NCI-H2171 treated with DMSO at 0.1 percent for 48 hours (cell line): ENCODE results near the gene ZFP36L1.

ENCODE experiments used
- DNase-seq: peaks from one replicate; lab custom pipeline; 2025; lab: John Stamatoyannopoulos, UW

ZFP36L1 gene

DNA sequence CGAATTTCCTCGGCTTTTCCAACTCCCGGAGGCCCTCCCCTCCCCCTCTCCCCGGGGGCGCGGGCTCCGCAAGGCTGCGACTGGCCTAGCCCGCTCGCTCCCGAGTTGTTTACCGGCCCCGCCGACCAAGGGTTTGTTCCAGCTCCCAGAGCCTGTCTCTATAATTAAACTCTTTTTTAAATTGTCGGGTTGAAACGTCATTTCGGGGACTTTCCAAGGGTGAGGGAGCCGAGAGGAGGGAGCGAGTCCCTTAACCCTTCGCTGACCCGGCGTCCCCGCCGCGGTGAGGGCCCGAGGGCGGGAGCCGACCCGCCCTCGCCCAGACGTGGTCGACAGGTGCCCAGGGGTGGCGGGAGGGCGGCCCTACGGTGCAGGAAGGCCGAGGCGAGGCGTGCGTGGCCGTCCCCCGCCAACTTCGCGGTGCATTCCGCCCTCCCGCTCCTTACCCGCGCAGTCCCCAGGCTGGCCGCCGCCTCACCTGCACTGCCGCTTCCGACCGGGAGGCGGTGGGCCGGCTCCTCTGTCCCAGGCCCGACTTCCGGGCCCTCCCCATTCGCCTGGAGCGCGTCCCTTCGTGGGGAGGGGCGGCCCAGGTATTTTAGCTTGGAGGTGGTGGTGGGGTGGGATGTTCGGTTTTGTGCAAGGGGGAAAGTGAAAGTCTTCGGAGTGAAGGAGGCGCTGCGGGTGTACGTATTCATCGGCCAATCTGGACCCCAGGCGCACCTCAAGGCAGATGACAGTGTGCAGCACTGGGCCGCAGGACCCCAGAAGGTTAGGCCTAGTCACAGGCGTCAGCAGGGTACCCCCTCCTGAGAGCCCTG, 2.9 kb upstream of the ZFP36L1 start:
- peak; percentile 42 for DNase-seq

DNA sequence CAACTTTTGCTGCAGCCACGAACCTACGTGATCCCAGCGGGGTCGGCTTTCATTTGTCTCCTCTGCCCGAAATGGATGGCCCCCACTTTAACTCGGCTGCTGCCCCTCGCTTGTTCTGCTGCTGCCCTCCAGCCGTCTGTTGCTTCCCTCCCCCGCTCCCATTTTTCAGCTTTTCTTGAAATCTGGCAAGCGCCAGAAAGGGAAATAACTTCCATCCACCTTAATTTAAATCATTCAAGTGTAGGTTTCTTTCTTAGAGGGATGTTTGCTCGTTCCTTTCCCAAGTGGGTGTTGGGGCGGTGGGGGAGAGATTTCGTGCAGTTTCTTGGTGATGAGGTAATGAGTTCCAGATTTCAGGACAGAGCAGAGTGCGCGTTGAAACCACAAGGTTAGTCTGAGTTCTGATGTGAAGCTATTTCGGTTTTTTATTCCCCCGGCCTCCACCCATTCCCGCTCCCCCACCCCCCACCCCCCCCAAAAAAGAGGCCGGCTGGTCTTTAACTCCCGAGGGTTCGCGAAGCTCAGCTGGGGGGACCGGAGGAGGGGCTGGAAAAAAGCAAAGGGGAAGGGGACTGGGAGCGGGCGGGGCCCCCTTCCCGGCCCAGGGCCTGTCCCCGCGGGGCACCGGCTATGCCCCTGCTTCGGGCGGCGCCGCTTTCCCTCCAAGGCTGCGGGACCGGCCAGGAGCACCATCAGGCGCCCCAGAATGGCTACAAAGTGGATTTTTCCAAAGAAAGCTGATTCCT, 2.2 kb upstream of the ZFP36L1 start:
- DNase-seq = peak; percentile 32

DNA sequence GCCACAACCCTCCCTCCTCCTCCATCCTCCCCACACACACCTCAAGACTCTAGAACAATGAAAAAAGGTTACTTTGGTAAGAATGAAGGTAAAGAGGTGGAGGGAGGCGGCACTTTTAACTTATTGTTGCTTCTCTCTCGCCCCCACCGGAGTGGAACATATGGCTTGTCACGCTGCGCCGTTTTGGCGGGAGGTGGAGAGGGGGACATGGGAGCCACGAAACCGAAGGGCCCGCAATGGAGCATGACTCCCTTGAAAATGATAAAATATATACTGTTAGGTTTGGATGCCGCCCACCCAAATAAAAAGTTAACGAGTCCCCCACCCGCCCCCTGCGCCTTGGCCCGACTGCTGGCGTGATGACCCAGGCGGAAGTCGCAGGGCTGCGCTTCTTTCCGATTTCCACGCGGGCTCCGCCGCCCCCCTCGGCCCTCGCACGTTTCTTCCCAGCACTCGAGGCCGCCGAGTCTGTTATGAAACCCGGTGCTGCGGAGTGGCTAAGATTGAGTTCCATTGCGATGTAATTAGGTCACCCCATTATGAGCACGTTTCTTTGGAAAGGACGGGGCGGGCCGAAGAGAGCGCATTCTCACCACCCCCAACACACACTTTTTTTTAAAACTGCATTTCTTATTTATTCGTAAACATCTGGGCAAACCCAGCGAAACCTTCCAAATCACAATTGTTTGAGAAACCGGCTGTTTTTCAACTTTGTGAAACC, 1.4 kb upstream of the ZFP36L1 start:
- peak; percentile 42 for DNase-seq

DNA sequence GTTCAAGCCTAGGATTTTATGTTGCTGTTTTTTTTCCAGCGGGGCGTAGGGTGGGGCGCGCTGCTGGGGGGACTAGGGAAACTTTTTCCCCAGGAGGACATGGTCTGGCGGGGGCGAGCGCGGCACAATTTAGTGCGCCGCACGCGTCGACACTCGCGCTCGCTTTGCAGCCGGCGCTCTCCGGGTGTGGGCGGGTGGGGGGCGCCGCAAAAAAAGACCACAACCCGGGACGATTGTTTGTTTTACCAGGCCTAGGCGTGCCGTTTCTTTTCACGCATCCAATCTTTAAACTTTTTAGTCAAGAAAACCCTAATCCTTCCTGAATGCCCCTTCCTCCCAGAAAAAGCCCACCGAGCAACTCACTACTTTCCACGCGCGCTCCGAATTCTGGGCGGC, 865 bp upstream of the ZFP36L1 start:
- no peak for DNase-seq

DNA sequence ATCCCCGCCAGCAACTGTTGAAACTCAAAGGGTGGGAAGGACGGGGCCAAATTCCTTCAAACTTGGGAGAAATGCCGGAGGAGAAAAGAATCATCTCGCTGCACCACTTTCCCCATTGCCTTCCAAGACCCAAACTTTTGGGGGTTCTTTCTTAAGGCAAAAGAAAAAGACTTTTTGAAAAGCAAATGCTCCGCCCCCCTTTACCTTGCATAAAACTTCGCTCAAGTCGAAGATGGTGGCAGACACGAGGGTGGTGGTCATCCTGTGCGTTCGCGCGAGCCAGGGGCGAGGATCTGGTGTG, 239 bp downstream of the ZFP36L1 start:
- no peak for DNase-seq

DNA sequence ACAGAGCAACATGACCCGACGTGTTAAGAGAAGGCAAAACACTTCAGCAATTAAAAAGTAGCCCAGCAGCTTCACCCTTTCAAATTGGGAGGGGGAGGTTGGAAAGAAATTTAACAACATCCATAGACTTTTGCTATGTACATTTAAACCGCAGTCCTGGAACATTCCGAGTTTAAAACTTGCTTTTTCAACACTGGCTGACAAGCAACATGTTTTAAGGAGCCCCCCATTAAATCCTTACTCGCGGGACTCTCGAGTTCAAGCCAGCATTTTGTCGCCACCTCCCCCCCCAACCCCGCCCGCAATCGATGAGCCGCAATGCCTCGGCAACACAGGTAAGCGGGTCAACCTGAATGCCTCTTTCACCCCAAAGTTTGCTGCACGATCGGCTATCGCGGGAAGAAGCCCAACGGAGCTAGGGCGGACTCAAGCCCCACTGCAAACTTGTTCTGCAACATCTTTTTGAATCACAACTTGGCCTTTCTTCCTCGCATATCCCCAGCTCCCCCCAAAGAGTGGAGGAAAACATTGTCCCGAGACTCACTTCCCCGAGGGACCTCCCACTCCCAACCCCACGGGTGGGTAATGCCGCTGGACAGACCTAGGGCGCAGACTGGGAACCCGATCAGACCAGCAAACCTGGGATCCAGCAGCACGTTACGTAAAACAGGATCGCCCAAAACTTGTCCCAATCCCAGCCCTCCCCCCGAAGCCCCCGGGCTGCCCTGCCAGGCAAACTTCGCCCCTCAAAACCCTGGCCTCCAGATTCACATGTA, 777 bp downstream of the ZFP36L1 start:
- DNase-seq = peak; percentile 51

DNA sequence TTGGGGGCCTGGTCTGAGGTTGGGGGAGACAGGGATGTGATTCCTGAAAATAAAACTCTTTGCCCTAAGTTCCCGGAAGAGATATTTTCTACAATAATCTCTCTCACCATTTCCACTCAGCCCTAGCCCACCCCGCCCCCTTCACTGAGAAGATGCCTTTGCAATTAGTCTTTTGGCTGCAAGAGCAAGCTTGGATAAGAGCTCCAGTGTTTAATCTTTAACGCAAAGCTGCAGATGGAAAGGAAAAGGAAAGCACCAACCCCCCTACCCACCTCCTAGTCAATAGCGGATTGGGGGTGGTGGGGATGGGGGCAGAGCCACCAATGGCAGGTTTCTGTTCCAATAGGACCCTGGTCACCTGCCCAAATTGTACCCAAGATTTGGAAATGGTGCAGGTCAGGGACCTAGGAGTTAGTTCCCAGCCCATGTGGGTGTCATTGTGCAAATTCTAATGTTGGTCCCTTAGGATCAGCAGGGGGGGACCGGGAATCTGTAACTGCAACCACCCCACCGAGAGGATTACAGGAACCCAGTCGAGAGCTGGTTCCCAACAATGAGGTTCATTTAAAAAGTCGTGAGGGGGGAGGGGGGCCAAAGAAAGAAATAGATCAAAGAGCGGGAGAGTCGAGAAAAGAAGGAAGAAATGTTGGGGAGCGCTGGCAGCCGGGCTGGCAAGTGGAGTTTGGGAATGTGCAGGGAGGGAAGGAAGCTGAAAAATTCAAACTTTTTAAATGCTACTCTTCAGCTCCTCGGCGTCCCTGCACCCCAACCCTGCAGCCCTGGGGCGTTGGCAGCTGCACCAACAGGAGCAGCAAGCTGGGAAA, 1.6 kb downstream of the ZFP36L1 start:
- DNase-seq = no peak

DNA sequence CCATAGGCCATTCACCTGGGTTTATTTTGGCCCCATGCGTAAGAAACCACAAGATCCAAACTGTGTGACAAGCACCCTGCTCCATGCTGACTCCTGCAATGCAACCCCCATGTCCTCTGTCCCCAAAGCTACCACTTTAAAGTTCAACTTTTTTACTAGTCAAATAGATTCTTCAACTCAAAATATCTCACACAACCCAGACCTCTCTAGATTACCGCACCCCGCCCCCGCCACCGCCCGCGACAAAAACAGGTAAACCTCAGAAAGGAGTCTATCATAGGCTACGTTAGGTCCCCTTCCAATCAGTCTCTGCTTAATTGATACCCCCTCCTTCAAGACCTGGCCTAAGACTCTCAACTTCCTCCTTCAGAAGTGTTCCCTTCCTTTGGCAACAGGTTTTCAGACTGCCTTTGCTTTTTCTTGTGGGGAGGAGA, 2.2 kb downstream of the ZFP36L1 start:
- no peak for DNase-seq

DNA sequence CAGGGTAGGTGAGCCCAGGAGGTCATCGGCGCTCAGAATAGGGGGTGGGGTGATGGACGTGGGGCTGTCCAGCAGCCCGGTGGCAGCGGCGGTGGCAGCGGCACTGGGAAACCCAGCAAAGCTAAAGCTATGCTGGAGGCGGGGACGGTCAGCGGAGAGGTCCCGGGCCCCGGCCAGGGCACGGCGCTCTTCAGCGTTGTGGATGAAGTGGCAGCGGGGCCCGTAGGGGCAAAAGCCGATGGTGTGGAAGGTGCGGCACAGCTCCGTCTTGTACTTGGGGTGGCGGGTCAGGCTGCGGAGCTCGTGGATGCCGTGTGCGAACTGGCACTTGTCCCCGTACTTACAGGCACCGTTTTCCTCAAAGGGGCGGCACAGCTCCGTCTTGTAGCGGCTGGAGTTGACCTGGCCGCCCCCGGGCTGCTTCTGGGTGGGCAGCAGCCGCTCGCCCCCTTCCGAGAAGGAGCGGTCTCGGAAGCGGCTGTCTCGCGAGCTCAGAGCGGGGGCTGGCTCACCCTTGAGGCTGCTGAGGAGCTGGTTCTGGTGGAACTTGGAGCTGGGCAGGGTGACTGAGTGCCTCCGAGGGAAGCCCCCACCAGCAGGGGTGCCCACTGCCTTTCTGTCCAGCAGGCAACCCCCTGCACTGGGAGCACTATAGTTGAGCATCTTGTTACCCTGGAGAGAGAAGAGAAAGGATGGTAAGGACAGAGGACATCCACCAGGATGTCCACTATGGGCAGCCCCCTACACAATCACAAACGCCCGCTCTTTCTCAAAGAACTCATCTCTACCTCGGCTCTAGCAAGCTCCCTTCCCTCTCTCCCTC, 2.8 kb downstream of the ZFP36L1 start:
- DNase-seq = no peak

DNA sequence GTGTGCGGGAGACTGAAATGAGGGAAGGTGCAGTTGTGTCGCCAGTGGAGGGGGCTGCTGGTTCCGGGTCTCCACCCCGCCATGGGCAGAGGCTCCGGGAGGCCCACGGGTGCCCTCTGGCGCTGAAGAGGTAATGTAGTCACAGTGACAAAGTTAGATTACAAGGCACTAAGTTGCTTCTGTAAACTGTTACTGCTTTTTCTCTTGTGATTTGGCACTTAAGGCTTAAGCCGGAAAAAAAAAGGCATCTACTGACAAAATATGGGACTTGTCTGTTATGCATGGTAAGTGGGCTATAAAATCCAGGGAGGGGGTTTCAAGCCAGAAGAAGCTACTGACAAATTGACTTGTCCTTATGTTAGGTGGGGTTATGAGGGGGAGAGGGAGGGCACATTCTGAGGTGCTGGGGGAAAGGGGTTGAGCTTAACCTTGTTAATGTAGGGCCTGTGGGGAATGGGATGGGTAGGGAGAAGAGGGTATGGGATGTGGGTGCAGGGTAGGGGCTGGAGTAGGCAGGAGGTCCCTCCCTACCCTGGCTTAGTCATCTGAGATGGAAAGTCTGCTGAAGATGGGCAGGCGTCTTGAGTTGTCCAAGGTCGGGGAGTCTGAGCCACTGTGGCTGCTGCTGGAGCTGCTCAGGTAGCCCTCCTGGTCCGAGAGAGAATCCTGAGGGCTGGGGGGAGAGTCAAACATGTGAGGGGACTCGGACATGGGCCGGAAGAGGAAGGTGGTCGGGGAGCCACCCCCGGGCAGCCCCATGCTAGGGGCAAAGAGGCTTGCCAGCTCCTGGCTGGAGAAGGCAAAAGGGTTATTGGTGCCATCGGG, 3.7 kb downstream of the ZFP36L1 start:
- peak; percentile 84 for DNase-seq

DNA sequence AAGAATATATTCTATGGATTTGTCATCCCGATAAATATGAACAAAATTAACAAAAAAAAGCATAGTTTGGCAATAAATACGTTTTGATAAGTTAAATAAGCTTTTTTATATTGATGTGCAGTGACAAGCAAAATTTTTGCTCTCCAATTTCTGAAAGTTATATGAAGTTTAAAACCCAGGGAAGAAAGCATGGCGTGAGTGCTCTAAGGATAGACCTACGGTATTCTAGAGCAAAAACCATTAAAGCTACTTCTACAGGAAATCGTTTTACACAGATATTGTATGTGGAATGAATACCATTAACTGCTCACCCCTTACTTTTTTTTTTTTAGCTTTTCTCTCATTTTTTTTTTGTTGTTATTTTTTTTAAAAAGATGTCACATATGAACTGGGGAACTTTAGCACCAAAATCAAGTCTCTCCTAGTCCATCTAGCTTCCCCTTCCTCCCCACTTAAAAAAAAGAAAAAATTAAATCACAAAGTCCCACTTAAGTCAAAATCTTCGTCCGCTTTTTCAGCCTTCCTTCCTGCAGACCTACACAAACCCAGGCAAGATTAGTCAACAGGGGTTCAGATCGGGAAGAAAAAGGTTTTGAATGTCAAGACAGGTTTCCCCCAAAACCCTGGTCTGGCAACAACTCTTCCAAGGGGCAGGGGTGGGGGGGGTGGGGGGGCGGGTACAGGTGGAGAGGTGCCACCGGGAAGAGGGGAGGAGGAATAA, 4.4 kb downstream of the ZFP36L1 start:
- no peak for DNase-seq

DNA sequence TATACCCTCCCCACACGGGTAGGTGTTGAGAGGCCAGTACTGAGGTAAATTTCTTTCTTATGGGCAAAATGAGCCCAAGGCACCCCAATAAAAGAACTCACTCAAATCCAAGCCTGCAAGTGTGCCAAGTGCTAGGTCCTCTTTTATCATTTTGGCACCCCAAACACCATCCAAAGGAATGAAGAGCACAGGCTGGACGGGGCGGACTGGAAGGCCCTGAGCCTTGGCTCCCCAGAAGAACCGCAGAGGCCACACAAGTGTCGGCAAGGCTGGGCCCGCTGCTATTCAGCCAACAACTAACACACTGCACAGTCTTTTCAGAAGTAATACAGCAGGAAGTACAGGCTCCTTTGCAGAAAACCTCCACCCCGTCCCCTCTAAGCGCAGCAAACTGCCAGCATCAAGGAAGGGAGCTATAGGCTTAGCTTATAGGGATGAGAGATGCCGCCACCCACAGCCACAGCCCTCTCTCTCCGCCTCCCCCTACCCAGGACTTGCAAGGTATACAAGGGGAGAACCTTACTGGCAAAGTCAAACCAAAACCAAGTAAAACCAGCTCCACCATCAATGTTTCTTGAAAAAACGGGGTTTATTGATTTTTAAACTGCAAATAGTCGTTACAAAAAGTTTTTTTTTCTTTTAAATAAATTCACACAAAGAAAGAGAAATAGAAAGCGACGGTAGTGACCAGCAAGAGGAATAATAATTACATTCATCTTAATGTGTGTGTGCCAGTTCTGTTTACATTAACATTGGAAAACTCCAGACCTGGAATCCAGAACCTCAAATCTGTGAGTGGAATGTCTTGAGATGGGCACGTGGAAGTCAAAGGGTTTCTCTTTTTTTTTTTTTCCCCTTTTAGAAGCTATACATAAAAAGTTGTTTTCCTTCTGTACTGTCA, 5.5 kb downstream of the ZFP36L1 start:
- no peak for DNase-seq

DNA sequence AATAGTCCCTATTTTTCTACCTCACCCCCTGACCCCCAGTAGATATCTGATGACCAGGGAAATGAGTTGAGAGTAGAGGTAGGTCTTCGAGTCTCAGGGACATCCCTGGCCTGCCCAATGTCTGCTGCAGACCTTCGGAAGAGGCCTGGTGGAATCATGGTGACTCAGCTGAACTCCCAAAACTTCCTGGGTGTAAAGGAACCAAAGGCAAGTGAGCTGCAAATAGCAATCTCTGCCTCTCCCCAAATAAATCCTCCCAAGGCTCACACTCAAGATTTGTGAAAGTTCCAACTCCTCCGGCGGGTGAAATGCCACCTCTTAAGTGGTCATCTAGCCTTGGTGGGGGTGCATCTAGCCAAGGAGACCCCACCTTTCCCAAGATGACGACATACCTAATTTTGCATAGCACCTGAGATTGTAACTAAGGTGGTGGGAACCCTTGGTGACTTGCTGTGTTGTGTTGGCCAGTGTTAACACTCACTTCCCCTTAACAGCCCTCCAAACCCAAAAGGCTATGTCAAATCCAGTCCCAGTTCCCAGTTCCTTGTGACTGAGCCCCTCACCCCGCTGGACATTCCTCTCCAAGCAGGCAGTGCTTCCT, 6.3 kb downstream of the ZFP36L1 start:
- DNase-seq = no peak

DNA sequence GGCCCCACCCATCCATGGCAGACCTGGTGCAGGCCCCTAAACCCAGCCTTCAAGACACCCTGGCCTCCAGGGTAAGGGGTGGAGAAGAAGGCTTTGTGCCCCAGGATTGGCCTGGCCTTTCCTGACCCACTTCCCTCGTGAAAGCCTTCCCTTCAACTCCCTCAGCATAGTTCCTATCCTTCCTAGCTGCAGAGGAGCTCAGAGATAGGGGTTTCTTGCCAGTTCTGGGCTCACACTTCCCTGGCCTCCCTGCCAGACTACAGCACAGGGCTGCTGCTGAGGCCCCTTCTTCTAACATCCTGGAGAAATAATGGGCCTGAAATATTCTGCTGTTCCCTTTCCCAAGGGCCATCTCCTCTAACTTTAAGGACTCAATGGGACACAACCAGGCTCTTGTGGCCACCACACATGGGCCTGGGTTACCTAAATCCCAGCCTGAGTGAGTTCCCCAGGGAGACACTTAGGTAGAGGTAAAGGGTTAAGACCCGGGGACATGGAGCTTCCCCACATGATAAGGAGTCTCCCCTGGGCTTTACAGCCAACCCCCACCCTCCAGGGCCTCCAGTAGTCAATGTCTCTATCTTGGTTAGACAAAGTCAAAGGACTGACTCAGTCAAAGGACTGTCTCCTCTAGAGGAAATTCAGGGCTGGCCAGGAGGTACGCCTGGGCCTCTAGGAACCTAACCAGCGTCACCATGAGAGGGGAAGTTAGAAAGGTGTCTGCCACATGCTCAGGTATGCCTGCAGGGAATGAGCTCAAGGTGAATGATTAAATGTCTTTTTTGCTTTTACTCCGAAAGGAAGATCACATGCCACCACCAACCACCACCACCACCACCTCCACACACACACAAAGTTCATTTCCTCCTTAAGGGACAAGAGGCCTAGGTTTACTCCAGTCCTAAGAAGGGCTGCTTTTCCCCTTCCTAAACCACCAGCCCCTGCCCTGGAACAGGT, 7.1 kb downstream of the ZFP36L1 start:
- DNase-seq = no peak

DNA sequence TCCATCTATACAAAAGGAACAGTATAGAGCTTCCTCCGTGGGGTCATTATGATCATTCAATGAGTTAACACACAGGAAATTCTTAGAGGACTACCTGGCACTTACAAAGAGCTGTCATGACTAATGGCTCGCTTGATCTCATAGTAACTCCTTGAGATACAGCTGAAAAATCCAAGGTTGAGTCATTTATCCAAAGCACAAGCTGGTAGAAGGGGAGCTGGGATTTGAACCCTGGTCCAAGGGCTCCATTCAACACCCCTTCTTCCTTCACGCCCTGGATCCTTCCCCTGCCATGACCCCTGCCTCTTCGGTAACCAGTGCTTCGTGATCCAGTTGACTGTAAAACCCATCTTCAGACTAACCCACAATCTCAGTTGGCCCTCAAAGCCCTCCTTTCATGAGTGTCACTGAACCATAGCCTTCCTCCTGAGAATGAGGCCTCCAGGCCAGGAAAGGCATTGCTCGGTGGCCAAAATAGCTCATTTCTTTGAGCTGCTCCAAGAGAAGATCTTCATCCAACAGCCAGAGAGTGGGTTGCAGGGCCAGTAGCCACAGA, 7.8 kb downstream of the ZFP36L1 start:
- DNase-seq = no peak
